H9 (cell line): Measurements from ENCODE around the gene PXDC1. TPM values are rescaled to one million over a fixed set of nuclear protein-coding genes. Genes with fewer than 3 reads are reported as not detected.

ENCODE experiments used
- DNase-seq: peaks from one replicate; pipeline ENCODE4 v3.0.0-alpha.2; 2017
- H2AFZ ChIP-seq: one replicate; pipeline ENCODE4 v1.6.1; 2013; ENCODE audit warnings: mild to moderate bottlenecking, low read length, control low read depth, moderate library complexity
- H2AK5ac ChIP-seq: 2 replicates; pipeline ENCODE4 v1.6.1; 2013; ENCODE audit warnings: low read length, control low read depth, mixed read lengths; ENCODE audit not compliant: insufficient read length
- H2BK120ac ChIP-seq: one replicate; pipeline ENCODE4 v1.6.1; 2013; ENCODE audit warnings: low read depth, mild to moderate bottlenecking, low read length, control low read depth, inconsistent platforms; ENCODE audit not compliant: poor library complexity, severe bottlenecking
- H2BK12ac ChIP-seq: 2 replicates; pipeline ENCODE4 v1.6.1; 2013; ENCODE audit warnings: low read length, control low read depth, mixed read lengths, low read depth; ENCODE audit not compliant: insufficient read length
- H2BK15ac ChIP-seq: 2 replicates; pipeline ENCODE4 v1.6.1; 2013; ENCODE audit warnings: low read depth, low read length, control low read depth
- H2BK20ac ChIP-seq: one replicate; pipeline ENCODE4 v1.6.1; 2013; ENCODE audit warnings: low read depth, mild to moderate bottlenecking, low read length, control low read depth, inconsistent platforms; ENCODE audit not compliant: poor library complexity, severe bottlenecking
- H2BK5ac ChIP-seq: 2 replicates; pipeline ENCODE4 v1.6.1; 2013; ENCODE audit warnings: low read length, control low read depth, mixed read lengths; ENCODE audit not compliant: insufficient read length
- H3K14ac ChIP-seq: 2 replicates; pipeline ENCODE4 v1.6.1; 2013; ENCODE audit warnings: low read length, control low read depth; ENCODE audit not compliant: insufficient read depth
- H3K18ac ChIP-seq: 2 replicates; pipeline ENCODE4 v1.6.1; 2013; ENCODE audit warnings: low read depth, mild to moderate bottlenecking, mixed read lengths, low read length, control low read depth; ENCODE audit not compliant: insufficient read length
- H3K23ac ChIP-seq: 2 replicates; pipeline ENCODE4 v1.6.1; 2013; ENCODE audit warnings: low read length, control low read depth, mixed read lengths, low read depth; ENCODE audit not compliant: insufficient read length
- H3K23me2 ChIP-seq: 2 replicates; pipeline ENCODE4 v1.6.1; 2013; ENCODE audit warnings: low read depth, mild to moderate bottlenecking, mixed read lengths, low read length, control low read depth; ENCODE audit not compliant: insufficient read length, poor library complexity, severe bottlenecking
- H3K27ac ChIP-seq: 2 replicates; pipeline ENCODE4 v1.5.1; 2013; ENCODE audit warnings: low read length, control low read depth, mixed read lengths, low read depth; ENCODE audit not compliant: insufficient read length
- H3K27me3 ChIP-seq: 2 replicates; pipeline ENCODE4 v1.6.1; 2013; ENCODE audit warnings: low read length, control low read depth, inconsistent platforms; ENCODE audit not compliant: insufficient read depth
- H3K4ac ChIP-seq: 2 replicates; pipeline ENCODE4 v1.6.1; 2013; ENCODE audit warnings: low read depth, mild to moderate bottlenecking, control low read depth, inconsistent platforms, low read length, moderate library complexity
- H3K4me1 ChIP-seq: 2 replicates; pipeline ENCODE4 v1.6.1; 2013; ENCODE audit warnings: low read length, control low read depth, inconsistent platforms; ENCODE audit not compliant: insufficient read depth
- H3K4me2 ChIP-seq: 2 replicates; pipeline ENCODE4 v1.6.1; 2013; ENCODE audit warnings: low read length, control low read depth, mixed read lengths; ENCODE audit not compliant: insufficient read length, insufficient read depth
- H3K56ac ChIP-seq: 2 replicates; pipeline ENCODE4 v1.6.1; 2013; ENCODE audit warnings: low read depth, mild to moderate bottlenecking, mixed read lengths, low read length, control low read depth; ENCODE audit not compliant: insufficient read length
- H3K79me1 ChIP-seq: 2 replicates; pipeline ENCODE4 v1.6.1; 2013; ENCODE audit warnings: low read depth, mild to moderate bottlenecking, moderate library complexity, low read length, control low read depth, inconsistent platforms; ENCODE audit not compliant: insufficient read depth, poor library complexity, severe bottlenecking
- H3K79me2 ChIP-seq: 2 replicates; pipeline ENCODE4 v1.6.1; 2013; ENCODE audit warnings: low read length, control low read depth, inconsistent platforms; ENCODE audit not compliant: insufficient read depth
- H3K9ac ChIP-seq: 2 replicates; pipeline ENCODE4 v1.6.1; 2013; ENCODE audit warnings: low read length, control low read depth, mixed read lengths; ENCODE audit not compliant: insufficient read length; ENCODE audit errors: extremely low read depth
- H3K9me3 ChIP-seq: one replicate; pipeline ENCODE4 v1.6.1; 2013; ENCODE audit warnings: low read depth, low read length, inconsistent platforms; ENCODE audit not compliant: control insufficient read depth
- H3T11ph ChIP-seq: one replicate; pipeline ENCODE4 v1.6.1; 2013; ENCODE audit warnings: mild to moderate bottlenecking, low read length, control low read depth, inconsistent platforms
- H4K20me1 ChIP-seq: one replicate; pipeline ENCODE4 v1.6.1; 2013; ENCODE audit not compliant: control insufficient read depth, insufficient read length, insufficient read depth
- H4K5ac ChIP-seq: 2 replicates; pipeline ENCODE4 v1.6.1; 2013; ENCODE audit warnings: low read depth, mild to moderate bottlenecking, mixed read lengths, low read length, control low read depth; ENCODE audit not compliant: insufficient read length
- H4K8ac ChIP-seq: replicated peaks from 2 replicates; pipeline ENCODE4 v1.6.1; 2013; ENCODE audit warnings: low read length, control low read depth, mixed read lengths, low read depth; ENCODE audit not compliant: insufficient read length
- H4K91ac ChIP-seq: 2 replicates; pipeline ENCODE4 v1.6.1; 2013; ENCODE audit warnings: low read depth, mild to moderate bottlenecking, moderate library complexity, mixed read lengths, low read length, control low read depth; ENCODE audit not compliant: insufficient read length
- H3K27ac Mint-ChIP-seq, 3 experiments: 2 replicates in 2 of 3; 3 replicates in 1 of 3; pipeline ENCODE4 v1.8.0; 2020 to 2021; ENCODE audit warnings: mixed read lengths in 3 of 3, mild to moderate bottlenecking in 1 of 3, moderate library complexity in 1 of 3
- H3K27me3 Mint-ChIP-seq: 2 replicates; pipeline ENCODE4 v1.8.0; 2021; ENCODE audit warnings: low read depth, mild to moderate bottlenecking, moderate library complexity, mixed read lengths
- H3K36me3 Mint-ChIP-seq, 3 experiments: 2 replicates in 2 of 3; 3 replicates in 1 of 3; pipeline ENCODE4 v1.8.0; 2020 to 2021; ENCODE audit warnings: low read depth in 3 of 3, mixed read lengths in 3 of 3; ENCODE audit not compliant: insufficient read depth in 1 of 3
- H3K4me1 Mint-ChIP-seq, 2 experiments: 2 replicates each; pipeline ENCODE4 v1.8.0; 2020; ENCODE audit warnings: mixed read lengths in 2 of 2
- H3K4me3 Mint-ChIP-seq, 2 experiments: 2 replicates in 1 of 2; 3 replicates in 1 of 2; pipeline ENCODE4 v1.8.0; 2020 to 2021; ENCODE audit warnings: mild to moderate bottlenecking in 2 of 2, mixed read lengths in 2 of 2, moderate library complexity in 1 of 2
- H3K9me3 Mint-ChIP-seq, 2 experiments: 2 replicates in 1 of 2; 3 replicates in 1 of 2; pipeline ENCODE4 v1.8.0; 2020; ENCODE audit warnings: mild to moderate bottlenecking in 2 of 2, mixed read lengths in 2 of 2, moderate library complexity in 1 of 2
- WGBS: extraction: QIAGEN DNeasy Blood & Tissue Kit; methylation state at CpG from one replicate; pipeline ENCODE4 v1.1.7; 2013; ENCODE audit warnings: missing lambda C conversion rate, low lambda C conversion rate, mixed read lengths; ENCODE audit not compliant: insufficient read length; ENCODE audit errors: extremely low coverage; 5-methylcytosine and 5-hydroxymethylcytosine counted together
- total RNA-seq: library from RNA; stranded (reverse); gene quantifications from 2 replicates; pipeline ENCODE4 v1.2.1, GENCODE V29; 2021
- TF ChIP-seq, protein P1 (sequence below): fragments of 200-600 bp; sonication (generic); conservative IDR thresholded peaks from 3 replicates; pipeline ENCODE4 v1.8.0; 2021; ENCODE audit warnings: antibody characterized with exemption, mild to moderate bottlenecking

PXDC1 gene
- total RNA-seq, 1 experiment from 2014 or later = 3.1 TPM

- DNase-seq = no peak
- Histone ChIP-seq H2BK120ac (no peak overlapping the region), H3K4me1 (peaks cover 6% of the 10 kb centered on the region; the same call in 1 of the 2 replicates), H4K20me1 (no peaks in the 10 kb centered on the region), H3K9me3 (no peaks in the 10 kb centered on the region), H3K18ac (no peak overlapping the region), H3K23ac (no peak overlapping the region), H2BK20ac (no peak overlapping the region), H4K5ac (no peak overlapping the region), H3K79me2 (no peaks in the 10 kb centered on the region), H2BK12ac (no peak overlapping the region), H4K91ac (no peak overlapping the region), H4K8ac (no peak overlapping the region), H3K27ac (no peak overlapping the region), H3K56ac (no peak overlapping the region), H3K79me1 (no peaks in the 10 kb centered on the region), H3K23me2 (no peaks in the 10 kb centered on the region), H2AK5ac (no peak overlapping the region), H3K14ac (no peak overlapping the region), H3T11ph (no peak overlapping the region), H3K4ac (no peak overlapping the region), H3K27me3 (no peaks in the 10 kb centered on the region), H3K9ac (no peak overlapping the region), H2BK5ac (no peak overlapping the region), H3K4me2 (no peak overlapping the region), H2AFZ (no peak overlapping the region), H2BK15ac (no peak overlapping the region)
- peaks cover 0 to 2% (median 0%) of the 10 kb centered on the region in 3 experiments; a peak in 3 of 7 replicates for H3K36me3 Mint-ChIP-seq
- H3K27ac Mint-ChIP-seq = peak overlapping the region in 1 of 3 experiments; percentile 57; a peak in 1 of 7 replicates
- H3K9me3 Mint-ChIP-seq = peaks cover 2 to 4% of the 10 kb centered on the region in 2 experiments; a peak in 2 of 5 replicates
- peaks cover 33% of the 10 kb centered on the region in 2 experiments for H3K4me1 Mint-ChIP-seq
- no CpG with 5 or more reads among the region's 8 CpGs for WGBS
- peaks cover 2% of the 10 kb centered on the region; the same call in 1 of the 2 replicates for H3K27me3 Mint-ChIP-seq
- no peak overlapping the region for H3K4me3 Mint-ChIP-seq
- TF ChIP-seq, protein P1, sequence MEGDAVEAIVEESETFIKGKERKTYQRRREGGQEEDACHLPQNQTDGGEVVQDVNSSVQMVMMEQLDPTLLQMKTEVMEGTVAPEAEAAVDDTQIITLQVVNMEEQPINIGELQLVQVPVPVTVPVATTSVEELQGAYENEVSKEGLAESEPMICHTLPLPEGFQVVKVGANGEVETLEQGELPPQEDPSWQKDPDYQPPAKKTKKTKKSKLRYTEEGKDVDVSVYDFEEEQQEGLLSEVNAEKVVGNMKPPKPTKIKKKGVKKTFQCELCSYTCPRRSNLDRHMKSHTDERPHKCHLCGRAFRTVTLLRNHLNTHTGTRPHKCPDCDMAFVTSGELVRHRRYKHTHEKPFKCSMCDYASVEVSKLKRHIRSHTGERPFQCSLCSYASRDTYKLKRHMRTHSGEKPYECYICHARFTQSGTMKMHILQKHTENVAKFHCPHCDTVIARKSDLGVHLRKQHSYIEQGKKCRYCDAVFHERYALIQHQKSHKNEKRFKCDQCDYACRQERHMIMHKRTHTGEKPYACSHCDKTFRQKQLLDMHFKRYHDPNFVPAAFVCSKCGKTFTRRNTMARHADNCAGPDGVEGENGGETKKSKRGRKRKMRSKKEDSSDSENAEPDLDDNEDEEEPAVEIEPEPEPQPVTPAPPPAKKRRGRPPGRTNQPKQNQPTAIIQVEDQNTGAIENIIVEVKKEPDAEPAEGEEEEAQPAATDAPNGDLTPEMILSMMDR = no peak
Measured at GRCh38 chr6:3723251-3723650, 28.3 kb downstream of the PXDC1 start.
